Heart left ventricle (tissue), 13 donors: ENCODE data around the gene PRKG1.

Experiments
- CTCF ChIP-seq, 12 donors: fragments of 200-600 bp; sonication (generic) in 4 of 12; IDR thresholded peaks; one replicate each; pipeline versions ENCODE4 v1.5.0 to v1.8.0; 2018 to 2022; ENCODE audit warnings: antibody characterized with exemption in 12 of 12, mild to moderate bottlenecking in 5 of 12
- POLR2A ChIP-seq, 2 donors: fragments of 450-650 bp; IDR thresholded peaks; one replicate each; pipeline ENCODE4 v1.6.1; 2017; ENCODE audit warnings: antibody characterized with exemption in 2 of 2, mild to moderate bottlenecking in 2 of 2, moderate library complexity in 2 of 2
- donor health status: ischemic (EF 13 %, LVEDD 7.1; RV severe dilation, severe dysfunction).
- donor health status: DM: no; HTN: yes; CAD: no.
- donor health status: DM: no; HTN: no; CAD: no.
- donor health status: ischemic (EF 25% LVEDD 6.9; RV normal size, moderate dysfunction).
- donor health status: ischemic (EF 25% LVEDD 5.7; RV mildly dilated, moderate dysfunction).
- donor health status: ischemic (EF 35%, LVEDD 5.7; RV mildly dilated, moderate dysfunction).
- donor health status: nonischemic (EF 11% LVEDD 7.7; RV severe dilation, severe dysfunction).
- donor health status: DM: yes; HTN: yes; CAD: no.
- donor health status: PGD.
- donor health status: ischemic (EF 29% LVEDD 5.4; RV normal size, mild dysfunction).
- donor health status: nonischemic (EF 23%, LVEDD 6.1; RV moderate dilation, normal function).

- no peak for TF ChIP-seq CTCF (IDR thresholded peaks at IDR 0.05)
- TF ChIP-seq POLR2A (IDR thresholded peaks at IDR 0.05) = no peak
Measured at GRCh38 chr10:51649064-51649463, 574.8 kb downstream of the PRKG1 start.
